Stomach smooth muscle (tissue), 2 donors: ENCODE results near the gene POLR1A.

ENCODE experiments used
- H3K27ac ChIP-seq: one replicate; pipeline ENCODE4 v1.7.0; 2013; ENCODE audit warnings: mild to moderate bottlenecking, low read length, inconsistent platforms
- H3K27me3 ChIP-seq, 2 donors: one replicate each; pipeline ENCODE4 v1.7.0; 2013; ENCODE audit warnings: low read length in 2 of 2; ENCODE audit not compliant: insufficient read depth in 2 of 2, control insufficient read depth in 1 of 2
- H3K36me3 ChIP-seq, 2 donors: one replicate each; pipeline ENCODE4 v1.7.0; 2013; ENCODE audit warnings: low read length in 2 of 2; ENCODE audit not compliant: control insufficient read depth in 2 of 2, insufficient read depth in 2 of 2
- H3K4me1 ChIP-seq: one replicate; pipeline ENCODE4 v1.7.0; 2013; ENCODE audit warnings: low read length; ENCODE audit not compliant: control insufficient read depth, insufficient read depth
- H3K4me3 ChIP-seq, 2 donors: one replicate each; pipeline ENCODE4 v1.7.0; 2013; ENCODE audit warnings: low read length in 2 of 2
- H3K9ac ChIP-seq, 2 donors: one replicate each; pipeline ENCODE4 v1.7.0; 2013; ENCODE audit warnings: low read length in 2 of 2, mild to moderate bottlenecking in 1 of 2
- H3K9me3 ChIP-seq, 2 donors: one replicate each; pipeline ENCODE4 v1.7.0; 2013; ENCODE audit warnings: low read length in 2 of 2; ENCODE audit not compliant: control insufficient read depth in 2 of 2
- donor health status: healthy.
- donor health status: Pancreatic carcinoma.

POLR1A gene

DNA sequence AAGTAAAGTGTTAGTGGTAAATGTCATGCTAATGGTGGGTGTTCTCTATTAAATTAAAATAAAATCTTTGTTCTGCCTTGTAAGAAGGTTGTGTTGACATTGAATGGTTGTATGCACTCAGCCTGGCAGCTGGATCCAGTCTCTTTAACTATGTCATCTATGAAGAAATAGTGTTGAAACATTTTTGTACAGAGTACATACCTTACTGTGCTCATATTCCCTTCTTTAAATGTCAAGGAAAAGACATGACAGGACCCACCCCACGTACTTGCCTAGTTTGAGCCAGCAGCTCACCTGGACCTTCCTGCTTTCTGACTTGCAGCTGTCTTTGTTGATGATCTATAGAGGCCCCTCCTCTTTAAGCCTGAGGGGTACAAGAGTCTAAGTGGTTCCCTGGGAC lies 131.3 kb downstream of the POLR1A start:
- Histone ChIP-seq H3K9ac (no peak overlapping the region), H3K27me3 (no peaks in the 10 kb centered on the region), H3K4me3 (no peak overlapping the region), H3K36me3 (no peaks in the 10 kb centered on the region), H3K4me1 (no peaks in the 10 kb centered on the region), H3K27ac (no peak overlapping the region), H3K9me3 (no peaks in the 10 kb centered on the region)

DNA sequence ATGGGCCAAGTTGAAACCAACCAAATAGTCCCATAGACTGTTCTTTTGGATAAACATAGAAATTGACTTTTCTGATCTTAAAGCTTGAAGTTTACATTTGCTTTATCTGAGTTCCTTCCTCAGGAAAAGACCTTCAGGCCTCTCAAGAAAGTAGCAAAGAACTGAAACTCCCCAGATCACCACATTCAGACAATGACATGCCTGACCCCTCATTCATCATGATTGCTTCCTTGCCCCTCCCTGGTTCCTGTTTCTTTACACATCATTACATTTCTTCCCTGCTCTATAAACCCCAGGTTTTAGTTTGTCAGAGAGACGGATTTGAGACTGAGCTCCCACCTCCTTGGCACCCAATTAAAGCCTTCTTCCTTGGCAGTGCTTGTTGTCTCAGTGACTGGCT lies 133.3 kb downstream of the POLR1A start:
- Histone ChIP-seq H3K9ac (no peak overlapping the region), H3K4me1 (no peaks in the 10 kb centered on the region), H3K36me3 (no peaks in the 10 kb centered on the region), H3K27me3 (no peaks in the 10 kb centered on the region), H3K4me3 (no peak overlapping the region), H3K27ac (no peak overlapping the region), H3K9me3 (no peaks in the 10 kb centered on the region)

DNA sequence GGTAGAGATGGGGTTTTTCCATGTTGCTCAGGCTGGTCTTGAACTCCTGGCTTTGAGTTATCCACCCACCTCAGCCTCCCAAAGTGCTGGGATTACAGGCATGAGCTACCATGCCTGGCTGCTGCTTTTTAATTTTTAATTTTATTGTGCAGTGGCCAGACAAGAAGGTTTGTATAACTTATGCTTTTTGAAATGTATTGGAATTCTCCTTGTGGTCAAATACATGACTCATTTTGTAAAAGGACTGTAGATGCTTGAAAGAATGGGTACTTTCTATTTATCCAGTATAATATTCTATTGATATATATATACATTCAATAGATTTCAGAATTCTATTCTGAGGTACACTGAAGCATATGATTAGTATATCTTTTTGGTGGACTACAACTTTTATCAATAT lies 134.3 kb downstream of the POLR1A start:
- Histone ChIP-seq H3K27ac (no peak overlapping the region), H3K9ac (no peak overlapping the region), H3K27me3 (no peaks in the 10 kb centered on the region), H3K4me3 (no peak overlapping the region), H3K36me3 (no peaks in the 10 kb centered on the region), H3K4me1 (no peaks in the 10 kb centered on the region), H3K9me3 (no peaks in the 10 kb centered on the region)
